Measurements from ENCODE around the gene RARRES1. TPM values are rescaled to one million over a fixed set of nuclear protein-coding genes. Genes with fewer than 3 reads are reported as not detected.

The RARRES1 gene
- total RNA-seq, 1 experiment from 2014 or later, result 1.3 TPM

- intact Hi-C loops (cut with micrococcal nuclease; ENCODE audit: unreplicated experiment) (no loop called here), in situ Hi-C loops (cut with HindIII; ENCODE audit: low pct_unique_long_range_greater_than_20kb, low sequenced_read_pairs) (no loop called here)
- POLR2A ChIA-PET, result interaction anchor here (0.6 kb wide), 1 partner anchor 85 kb away, joined by 3 read pairs; no protein-coding TSS in a partner anchor
- Histone ChIP-seq H3K36me3 (ENCODE audit: control insufficient read depth, insufficient read depth, low read length) (no peaks in the 10 kb centered on the region), H3K4me1 (ENCODE audit: control insufficient read depth, insufficient read depth, low read length) (no peaks in the 10 kb centered on the region), H3K27ac (ENCODE audit: low read length) (no peak overlapping the region), H3K9me3 (ENCODE audit: control insufficient read depth, insufficient read depth, low read depth, low read length) (no peaks in the 10 kb centered on the region), H3K27me3 (ENCODE audit: control insufficient read depth, insufficient read depth, low read length) (no peaks in the 10 kb centered on the region), H3K4me3 (ENCODE audit: low read depth in 2 of 2, low read length in 2 of 2) (no peak overlapping the region)
- DNase-seq (ENCODE audit: low read depth, low spot score) (no peak), ATAC-seq (no peak)
- BruUV-seq (replicated peaks), result no TSS peak
- CTCF ChIA-PET, result no interaction called here
- TF ChIP-seq POLR2AphosphoS5 (IDR thresholded peaks at IDR 0.05; ENCODE audit: low read depth, low read length), result no peak
- no peak for TF ChIP-seq TCF7L2 (IDR thresholded peaks at IDR 0.05; ENCODE audit: low read depth, low read length)
- no peak for TF ChIP-seq SIN3A (IDR thresholded peaks at IDR 0.05; ENCODE audit: borderline replicate concordance, insufficient read depth, low read depth, low read length)
- TF ChIP-seq REST (IDR thresholded peaks at IDR 0.05; ENCODE audit: insufficient read depth in 1 of 2, low read depth in 2 of 2, low read length in 1 of 2), result no peak
- TF ChIP-seq CTCF (IDR thresholded peaks at IDR 0.05), result no peak
Observed at GRCh38 chr3:158755421-158755820, 23.2 kb upstream of the RARRES1 start.

GRCh38 chr3:158753854-158754253 lies 21.6 kb upstream of the RARRES1 start:
- no peak for TF ChIP-seq CTCF (IDR thresholded peaks at IDR 0.05)
- no peak for TF ChIP-seq POLR2AphosphoS5 (IDR thresholded peaks at IDR 0.05; ENCODE audit: low read depth, low read length)
- TF ChIP-seq SIN3A (IDR thresholded peaks at IDR 0.05; ENCODE audit: borderline replicate concordance, insufficient read depth, low read depth, low read length), result no peak
- TF ChIP-seq REST (IDR thresholded peaks at IDR 0.05; ENCODE audit: insufficient read depth in 1 of 2, low read depth in 2 of 2, low read length in 1 of 2), result no peak
- TF ChIP-seq TCF7L2 (IDR thresholded peaks at IDR 0.05; ENCODE audit: low read depth, low read length), result no peak
- no peak overlapping the region for H3K4me3 ChIP-seq (ENCODE audit: low read depth in 2 of 2, low read length in 2 of 2)
- in situ Hi-C loops (cut with HindIII; ENCODE audit: low pct_unique_long_range_greater_than_20kb, low sequenced_read_pairs) (no loop called here), intact Hi-C loops (cut with micrococcal nuclease; ENCODE audit: unreplicated experiment) (no loop called here)
- H3K27ac ChIP-seq (ENCODE audit: low read length), result no peak overlapping the region
- H3K9me3 ChIP-seq (ENCODE audit: control insufficient read depth, insufficient read depth, low read depth, low read length), result no peaks in the 10 kb centered on the region
- H3K27me3 ChIP-seq (ENCODE audit: control insufficient read depth, insufficient read depth, low read length), result no peaks in the 10 kb centered on the region
- DNase-seq (ENCODE audit: low read depth, low spot score) (no peak), ATAC-seq (no peak)
- POLR2A ChIA-PET, result interaction anchor here (0.6 kb wide), 1 partner anchor 11 kb away, joined by 3 read pairs; no protein-coding TSS in a partner anchor
- no TSS peak for BruUV-seq (replicated peaks)
- CTCF ChIA-PET, result no interaction called here
- H3K4me1 ChIP-seq (ENCODE audit: control insufficient read depth, insufficient read depth, low read length), result no peaks in the 10 kb centered on the region
- no peaks in the 10 kb centered on the region for H3K36me3 ChIP-seq (ENCODE audit: control insufficient read depth, insufficient read depth, low read length)
